ENCODE data around the gene SLC2A4RG.
"Not testable (repeated sequence)": the region's sequence is repeated elsewhere in the genome, so short reads cannot be mapped to it uniquely, and the experiment has no call there.

Gene SLC2A4RG

DNA sequence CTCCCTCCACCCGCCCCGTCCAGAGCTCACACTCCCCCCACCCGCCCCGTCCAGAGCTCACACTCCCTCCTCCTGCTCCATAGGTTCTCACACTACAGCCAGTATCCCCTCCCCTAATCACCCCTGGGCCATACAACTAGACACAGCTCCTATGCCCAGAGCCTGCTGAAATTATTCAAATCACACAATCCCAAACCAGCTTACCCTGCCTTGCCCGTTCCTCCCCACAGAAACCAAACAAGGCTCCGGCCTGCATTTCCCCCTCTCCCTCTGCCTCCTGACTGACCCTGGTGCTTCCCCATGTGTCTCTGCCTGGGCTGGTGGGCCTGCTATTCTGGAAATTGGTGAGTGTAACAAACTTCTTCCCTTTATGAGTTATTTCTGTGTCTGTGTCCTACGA is 18.6 kb downstream of the SLC2A4RG start:
- DNase-seq, result no peak

GRCh38 chr20:63759377-63759901 is 19.9 kb downstream of the SLC2A4RG start:
- DNase-seq, result no peak

DNA sequence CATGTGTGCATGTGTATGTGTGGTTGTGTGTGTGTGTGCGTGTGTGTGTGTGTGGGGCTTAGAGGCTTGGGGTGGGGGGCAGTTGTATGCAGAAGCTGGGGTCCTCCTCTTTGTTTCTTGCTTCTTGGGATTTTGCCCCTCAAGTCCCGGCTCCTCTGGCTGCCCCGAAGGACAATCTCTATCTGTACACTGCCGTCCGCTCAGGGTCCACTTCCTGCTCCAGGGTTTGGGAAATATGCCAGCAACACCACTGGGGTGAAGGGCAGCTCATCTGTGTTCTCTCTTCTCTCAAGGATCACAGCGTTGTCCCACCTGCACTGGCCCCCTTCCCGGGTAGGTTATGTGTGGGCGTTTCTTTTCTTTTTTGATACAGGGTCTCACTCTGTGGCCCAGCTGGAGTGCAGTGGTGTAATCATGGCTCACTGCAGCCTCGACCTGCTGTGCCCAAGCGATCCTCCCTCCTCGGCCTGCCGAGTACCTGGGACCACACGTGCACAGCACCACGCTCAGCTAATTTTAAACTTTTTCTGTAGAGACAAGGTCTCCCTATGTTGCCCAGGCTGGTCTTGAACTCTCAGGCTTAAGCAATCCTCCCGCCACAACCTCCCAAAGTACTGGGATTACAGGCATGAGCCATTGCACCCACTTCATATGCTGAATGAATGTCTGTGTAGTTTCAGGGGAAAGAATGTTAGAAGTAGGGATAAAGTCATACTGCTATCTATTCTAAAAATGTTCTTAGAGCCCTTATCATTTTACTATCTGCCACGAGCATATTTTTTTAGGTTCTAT is 25.7 kb downstream of the SLC2A4RG start:
- DNase-seq, result no peak

DNA sequence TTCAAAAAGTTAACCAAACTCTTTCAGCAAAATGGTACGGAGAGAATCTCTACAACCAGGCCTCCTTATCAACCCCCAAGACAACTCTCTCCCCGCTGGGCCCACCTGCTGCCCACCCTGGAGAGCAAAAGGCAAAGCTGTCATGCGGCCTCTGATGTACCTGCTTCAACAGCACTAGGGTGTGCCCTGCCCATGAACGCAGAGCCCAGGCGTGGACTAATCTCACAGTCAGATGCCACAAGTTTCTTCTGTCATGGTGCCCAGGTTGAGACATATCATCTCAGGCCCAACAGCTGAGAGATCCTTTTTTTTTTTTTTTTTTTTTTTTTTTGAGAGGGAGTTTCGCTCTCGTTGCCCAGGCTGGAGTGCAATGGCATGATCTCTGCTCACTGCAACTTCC is 26.3 kb downstream of the SLC2A4RG start:
- DNase-seq, result no peak

- DNase-seq, result no peak
Observed at GRCh38 chr20:63766695-63767426, 27.3 kb downstream of the SLC2A4RG start.

GRCh38 chr20:63767456-63767855 is 27.9 kb downstream of the SLC2A4RG start:
- no peak for DNase-seq

DNA sequence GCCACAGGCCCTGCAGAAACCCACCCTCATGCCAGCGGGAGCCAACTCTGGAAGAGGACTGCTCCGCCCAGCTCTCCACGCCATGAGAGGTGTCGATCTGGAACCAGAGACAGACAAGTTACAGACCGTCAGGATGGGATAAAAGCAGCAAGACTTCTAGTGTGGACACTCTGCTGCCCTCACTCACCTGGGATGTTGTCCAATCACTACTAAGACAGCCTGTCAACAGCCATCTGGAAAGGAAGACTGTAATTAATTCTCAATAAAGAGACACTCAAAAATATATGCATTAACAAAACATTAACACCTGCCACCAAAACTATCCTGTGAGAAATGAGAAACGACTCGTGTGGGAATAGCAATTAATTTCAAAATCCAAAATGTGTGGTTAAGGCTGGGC is 28.3 kb downstream of the SLC2A4RG start:
- no peak for DNase-seq

DNA sequence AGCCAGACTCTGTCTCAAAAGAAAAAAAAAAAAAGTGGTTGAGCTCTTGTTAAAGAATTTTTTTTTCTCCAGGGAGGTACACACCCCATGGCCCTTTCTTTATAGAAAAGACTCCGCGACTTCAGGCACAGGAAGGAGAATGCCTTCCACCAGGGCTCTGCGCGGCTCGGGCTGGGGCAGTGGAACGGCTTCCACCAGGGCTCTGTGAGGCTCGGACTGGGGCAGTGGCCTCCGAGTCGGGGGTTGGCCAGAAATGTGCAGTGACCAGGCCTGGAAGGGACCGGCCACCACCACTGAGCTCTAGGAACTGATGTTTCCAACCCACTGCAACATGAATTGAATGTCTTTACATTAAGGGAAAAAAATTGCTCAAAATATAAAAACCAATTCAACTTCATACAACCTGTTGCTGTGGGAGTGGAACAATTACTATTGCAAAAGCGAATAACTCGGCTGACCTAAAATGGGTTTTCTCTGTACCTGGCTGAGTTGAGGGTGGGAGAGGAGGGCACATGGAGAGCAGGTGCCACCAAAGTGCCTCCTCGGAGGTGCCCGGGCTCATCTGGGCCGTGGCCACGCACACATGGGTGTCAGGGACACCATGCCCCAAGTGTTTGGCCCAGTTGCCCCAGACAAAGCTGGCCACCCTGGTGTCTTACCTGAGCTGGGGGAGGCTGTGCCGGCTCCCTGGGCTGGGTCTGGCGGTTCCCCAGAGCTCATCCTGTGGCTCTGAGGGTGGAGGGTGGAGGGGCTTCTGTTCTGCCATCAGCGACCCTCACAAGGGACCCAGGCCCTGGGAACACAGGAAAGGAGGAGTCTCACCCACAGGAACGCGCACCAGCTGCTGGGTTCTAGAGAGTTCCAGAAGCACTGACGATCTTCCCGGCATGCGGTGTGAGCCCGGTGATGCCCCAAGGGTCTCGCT is 29.3 kb downstream of the SLC2A4RG start:
- DNase-seq, result no peak

DNA sequence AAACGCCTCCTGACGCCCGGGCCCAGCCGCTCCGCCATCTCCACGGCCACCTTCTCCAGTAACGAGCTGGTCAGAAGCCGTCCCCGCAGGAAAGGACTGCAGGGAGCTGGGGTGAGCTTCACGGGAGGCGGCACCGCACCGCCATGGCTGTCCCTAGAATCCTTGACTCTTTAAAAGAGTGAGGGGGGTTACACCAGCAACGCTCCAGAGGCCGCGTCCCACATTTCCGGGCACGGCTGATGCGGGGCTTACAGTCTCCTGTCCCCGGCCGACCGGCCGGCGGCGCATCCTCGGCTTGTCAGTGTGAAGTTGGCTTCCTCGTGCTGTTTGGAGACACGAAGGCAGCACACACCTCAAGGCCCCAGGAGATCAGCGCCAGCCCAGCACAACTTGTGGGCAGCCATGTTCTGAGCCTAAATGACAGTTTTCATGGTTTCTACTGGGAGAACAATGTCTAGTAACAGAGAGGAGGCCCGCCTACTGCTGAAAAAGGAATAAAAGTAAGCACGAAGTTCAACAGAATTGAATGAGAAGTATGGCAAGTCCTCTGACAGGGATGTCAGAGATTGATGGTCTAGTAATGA is 30.4 kb downstream of the SLC2A4RG start:
- no peak for DNase-seq

- DNase-seq, result no peak
Observed at GRCh38 chr20:63771046-63771707, 31.6 kb downstream of the SLC2A4RG start.

DNA sequence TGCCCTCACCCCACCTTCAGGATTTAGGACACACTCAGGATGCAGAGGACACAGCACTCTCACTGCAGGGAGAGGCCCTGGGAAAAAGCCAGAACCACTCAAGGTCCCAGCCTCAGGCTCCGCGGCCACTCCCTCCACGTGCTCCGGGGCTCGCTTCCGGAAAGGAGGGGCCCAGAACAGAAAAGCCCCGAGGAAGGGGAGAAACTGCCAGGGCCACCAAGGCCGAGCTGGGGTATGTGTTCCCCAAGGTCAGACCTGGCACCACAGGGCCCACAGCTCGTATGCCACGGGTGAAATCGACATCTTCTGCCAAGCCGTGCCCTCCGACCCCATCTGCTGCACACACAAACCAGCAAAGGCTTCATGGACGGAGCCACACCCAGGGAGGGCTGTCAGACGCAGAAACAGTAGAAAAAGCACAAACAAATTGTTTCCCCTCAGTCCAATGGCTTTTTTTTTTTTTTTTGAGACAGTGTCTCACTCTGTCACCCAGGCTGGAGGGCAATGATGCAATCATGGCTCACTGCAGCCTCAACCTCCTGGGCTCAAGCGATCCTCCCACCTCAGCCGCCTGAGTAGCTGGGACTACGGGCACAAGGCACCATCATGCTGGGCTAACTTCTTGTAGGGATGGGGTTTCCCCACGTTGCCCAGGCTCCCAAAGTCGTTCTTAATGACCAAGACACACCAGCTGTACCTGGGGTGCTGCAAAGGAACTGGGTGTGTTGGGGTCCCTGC is 33.4 kb downstream of the SLC2A4RG start:
- no peak for DNase-seq

DNA sequence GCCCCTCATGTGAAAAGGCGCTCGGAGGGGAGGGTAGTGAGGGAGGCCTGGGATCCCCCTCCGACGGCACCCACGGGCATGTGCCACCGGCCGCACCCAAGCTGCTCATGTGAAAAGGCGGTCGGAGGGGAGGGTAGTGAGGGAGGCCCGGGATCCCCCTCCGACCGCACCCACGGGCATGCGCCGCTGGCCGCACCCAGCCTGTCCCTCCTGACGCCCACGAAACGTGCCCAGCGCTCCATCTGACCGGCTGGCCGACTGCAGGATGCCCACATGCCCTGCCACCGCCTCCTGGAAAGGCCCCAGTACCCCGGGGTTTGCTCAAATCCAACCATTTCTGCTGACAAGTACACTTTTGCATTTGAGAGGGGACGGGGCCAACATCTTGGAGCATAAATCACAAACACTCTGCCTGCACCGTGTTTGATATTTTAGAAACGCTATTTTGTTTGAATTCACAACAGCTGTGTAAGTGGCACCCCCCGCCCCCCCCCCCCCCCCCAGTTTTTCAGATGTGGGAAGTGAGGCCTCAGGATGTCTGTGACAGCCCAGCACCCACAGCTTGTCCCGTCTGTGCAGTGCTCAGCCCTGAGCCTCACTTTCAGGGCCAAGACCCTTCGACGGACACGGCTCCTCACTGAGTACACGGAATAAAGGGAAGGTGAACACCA is 34.1 kb downstream of the SLC2A4RG start:
- no peak for DNase-seq

- DNase-seq, result no peak
Observed at GRCh38 chr20:63774306-63774705, 34.7 kb downstream of the SLC2A4RG start.

DNA sequence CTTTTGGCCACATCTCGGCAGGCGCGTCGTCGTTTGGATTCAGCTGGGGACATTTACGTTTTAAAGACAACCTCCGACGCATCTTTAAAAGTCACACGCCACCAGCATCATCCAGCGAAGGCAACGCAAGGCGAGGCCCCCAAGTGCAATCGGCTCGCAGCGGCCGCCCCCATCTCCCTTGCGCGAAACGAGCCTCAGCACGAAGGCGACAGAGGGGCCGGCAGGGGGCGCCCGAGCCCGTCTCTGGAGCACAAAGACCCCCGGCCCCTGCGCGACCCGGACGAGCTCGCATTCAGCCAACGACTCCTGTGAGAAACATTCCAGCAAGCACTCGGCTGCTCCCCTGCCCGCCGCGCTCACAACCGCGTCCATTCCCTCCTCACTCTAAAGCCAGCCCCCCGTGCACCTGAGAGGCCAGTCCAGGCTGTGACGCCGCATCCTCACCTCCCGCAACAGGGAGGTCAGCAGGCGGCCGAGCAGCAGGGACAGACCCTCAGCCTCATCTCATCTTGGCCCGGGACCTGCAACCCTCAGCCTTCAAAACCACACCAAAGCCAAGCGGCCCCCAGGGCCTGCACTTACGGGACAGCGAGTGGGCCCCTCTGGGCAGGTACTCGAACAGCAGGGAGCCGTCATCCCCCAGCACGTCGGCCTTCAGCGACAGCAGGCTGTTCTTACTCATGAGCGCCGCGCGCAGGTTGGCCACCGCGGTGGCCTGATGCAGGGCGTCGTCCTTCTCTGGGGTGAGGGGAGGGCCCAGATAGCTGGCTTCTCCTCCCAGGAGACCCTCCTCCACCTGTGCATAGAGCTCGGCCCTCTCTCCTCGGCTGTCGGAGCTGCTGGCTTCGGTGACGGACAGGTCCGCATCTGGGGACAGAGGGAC is 35.8 kb downstream of the SLC2A4RG start:
- no peak for DNase-seq

DNA sequence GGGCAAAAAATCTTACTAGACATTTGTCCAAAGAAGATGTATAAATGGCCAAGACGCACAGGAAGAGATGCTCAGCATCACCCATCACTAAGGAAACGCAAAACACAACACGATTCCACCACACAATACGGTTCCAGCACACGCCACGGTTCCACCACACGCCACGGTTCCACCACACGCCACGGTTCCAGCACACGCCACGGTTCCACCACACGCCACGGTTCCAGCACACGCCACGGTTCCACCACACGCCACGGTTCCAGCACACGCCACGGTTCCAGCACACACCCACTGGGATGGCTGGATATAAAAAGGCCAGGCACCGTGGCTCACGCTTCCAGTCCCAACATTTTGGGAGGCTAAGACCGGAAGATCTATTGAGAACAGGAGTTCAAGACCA is 37.3 kb downstream of the SLC2A4RG start:
- not testable (repeated sequence) for DNase-seq

DNA sequence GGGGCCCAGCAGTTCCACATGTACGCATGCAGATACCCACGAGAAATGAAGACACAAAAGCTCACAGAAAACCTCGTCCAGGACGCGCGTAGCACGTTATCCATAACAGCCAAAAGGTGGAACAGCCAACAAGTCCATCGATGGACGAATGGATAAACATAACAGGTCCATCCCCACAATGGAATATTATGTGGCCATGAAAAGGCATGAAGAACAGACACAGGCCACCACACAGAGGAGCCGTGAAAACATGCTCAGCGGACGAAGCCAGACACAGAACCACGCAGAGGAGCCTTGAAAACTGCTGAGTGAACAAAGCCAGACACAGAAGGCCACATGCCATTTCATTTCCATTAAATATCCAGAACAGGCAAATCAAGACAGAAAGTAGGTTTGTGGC is 38.0 kb downstream of the SLC2A4RG start:
- no peak for DNase-seq

DNA sequence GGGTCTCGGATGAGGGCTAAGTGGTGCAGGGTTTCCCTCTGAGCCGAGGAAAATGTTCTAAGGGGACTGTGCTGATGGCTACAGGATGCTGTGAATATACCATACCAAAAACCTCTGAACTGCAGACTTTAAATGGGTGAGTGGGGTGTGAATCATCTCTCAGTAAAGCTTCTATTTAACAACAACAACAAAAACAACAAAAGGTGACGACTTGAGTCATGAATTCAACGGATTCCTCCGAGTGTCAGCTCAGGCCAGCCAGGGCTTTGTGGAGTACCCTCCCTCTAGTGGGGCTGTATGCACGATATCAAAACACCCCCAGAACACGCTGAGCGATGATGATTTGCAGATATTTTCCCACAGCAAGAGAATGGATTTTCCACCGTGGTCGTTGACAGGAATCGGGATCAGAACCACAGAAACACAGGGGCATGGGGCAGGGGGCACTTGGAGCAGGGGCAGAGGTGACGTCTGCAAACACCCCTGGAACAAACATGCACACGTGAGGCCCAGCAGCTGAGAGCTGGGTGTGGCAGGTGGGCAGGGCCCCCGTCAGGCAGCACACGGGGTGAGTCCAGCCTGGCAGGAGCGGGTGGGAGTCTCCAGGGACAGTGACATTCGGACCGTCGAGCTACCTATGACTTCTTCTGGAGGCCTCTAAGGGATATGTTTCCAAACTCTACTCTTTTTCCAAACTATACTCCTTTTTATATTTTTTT is 38.6 kb downstream of the SLC2A4RG start:
- DNase-seq, result no peak

- DNase-seq, result no peak
Observed at GRCh38 chr20:63778857-63779256, 39.3 kb downstream of the SLC2A4RG start.

GRCh38 chr20:63781181-63781580 is 41.6 kb downstream of the SLC2A4RG start:
- DNase-seq, result no peak
